Endothelial cell of umbilical vein (primary cell): ENCODE results near the gene ZNF892. TPM values are rescaled to one million over a fixed set of nuclear protein-coding genes. Genes with fewer than 3 reads are reported as not detected.

Source experiments
- BruUV-seq: library from RNA; stranded (reverse); fragments of 400-500 nt; replicated peaks from 2 replicates; lab custom pipeline; 2021; lab: Mats Ljungman, UMichigan
- CTCF ChIA-PET: fragments of 300-600, 350-600 bp; sonication (Branson Sonifier 250); formaldehyde crosslinking; loops from one replicate; lab custom pipeline; 2021; ENCODE audit warnings: antibody characterized with exemption, inconsistent platforms; lab: Charles Lee
- POLR2A ChIA-PET: fragments of 300-600, 350-600 bp; sonication (Branson Sonifier 250); formaldehyde crosslinking; loops from one replicate; lab custom pipeline; 2021; ENCODE audit warnings: antibody characterized with exemption, inconsistent platforms; lab: Charles Lee
- DNase-seq: peaks from one replicate; pipeline ENCODE4 v3.0.0-alpha.2; 2011; ENCODE audit warnings: low read depth, low spot score
- FAIRE-seq: peaks from 2 replicates; lab custom pipeline; 2011; peaks lifted over from hg19 to GRCh38; lab: Jason Lieb, UNC
- H2AFZ ChIP-seq: 2 replicates; pipeline ENCODE4 v1.6.0; 2012; ENCODE audit warnings: low read depth, low read length, control low read depth, inconsistent platforms
- H3K27ac ChIP-seq: 2 replicates; pipeline ENCODE4 v1.5.1; 2011; ENCODE audit warnings: low read depth, mild to moderate bottlenecking, control low read depth, low read length, moderate library complexity; ENCODE audit not compliant: insufficient read depth
- H3K27me3 ChIP-seq, 2 experiments: 2 replicates each; pipeline versions ENCODE4 v1.6.0 to v1.6.1; 2011; ENCODE audit warnings: low read length in 2 of 2, mixed read lengths in 1 of 2; ENCODE audit not compliant: control insufficient read depth in 2 of 2, insufficient read depth in 2 of 2
- H3K36me3 ChIP-seq, 2 experiments: 2 replicates in 1 of 2; 3 replicates in 1 of 2; pipeline ENCODE4 v1.5.1; 2011; ENCODE audit warnings: low read length in 2 of 2, mild to moderate bottlenecking in 1 of 2, moderate library complexity in 1 of 2; ENCODE audit not compliant: control insufficient read depth in 2 of 2, insufficient read depth in 2 of 2; ENCODE audit errors: extremely low read depth in 1 of 2
- H3K4me1 ChIP-seq: 3 replicates; pipeline ENCODE4 v1.5.1; 2011; ENCODE audit warnings: mild to moderate bottlenecking, low read length; ENCODE audit not compliant: control insufficient read depth, insufficient read depth; ENCODE audit errors: extremely low read depth
- H3K4me2 ChIP-seq: 2 replicates; pipeline ENCODE4 v1.6.1; 2011; ENCODE audit warnings: low read length, control low read depth, mixed read lengths; ENCODE audit not compliant: insufficient read depth
- H3K4me3 ChIP-seq, 3 experiments: fragments of 200-600 bp in 1 of 3; sonication (generic), shearing (Covaris generic) in 1 of 3; replicated peaks in 1 of 3; 2 replicates each; pipeline ENCODE4 v1.5.1; 2011 to 2016; ENCODE audit warnings: control low read depth in 3 of 3, low read length in 3 of 3, mild to moderate bottlenecking in 2 of 3, inconsistent platforms in 1 of 3, low read depth in 1 of 3, moderate library complexity in 1 of 3; ENCODE audit not compliant: insufficient read depth in 1 of 3
- H3K79me2 ChIP-seq: 2 replicates; pipeline ENCODE4 v1.6.0; 2012; ENCODE audit warnings: low read length, inconsistent platforms; ENCODE audit not compliant: control insufficient read depth, insufficient read depth
- H3K9ac ChIP-seq: replicated peaks from 2 replicates; pipeline ENCODE3; 2011; ENCODE audit warnings: low read length, control low read depth; ENCODE audit not compliant: insufficient read depth; ENCODE audit errors: extremely low read depth
- H3K9me1 ChIP-seq: replicated peaks from 3 replicates; pipeline ENCODE4 v1.6.0; 2011; ENCODE audit warnings: mild to moderate bottlenecking, low read length; ENCODE audit not compliant: control insufficient read depth, insufficient read depth; ENCODE audit errors: extremely low read depth
- H3K9me3 ChIP-seq: replicated peaks from 2 replicates; pipeline ENCODE4 v1.5.1; 2012; ENCODE audit warnings: low read length, inconsistent platforms; ENCODE audit not compliant: control insufficient read depth, insufficient read depth
- H4K20me1 ChIP-seq: replicated peaks from 2 replicates; pipeline ENCODE3; 2011; ENCODE audit warnings: mild to moderate bottlenecking, low read length; ENCODE audit not compliant: control insufficient read depth, insufficient read depth; ENCODE audit errors: extremely low read depth
- EZH2 ChIP-seq: IDR thresholded peaks from 2 replicates; pipeline ENCODE4 v1.6.1; 2012; ENCODE audit warnings: borderline replicate concordance, low read depth, mild to moderate bottlenecking, moderate library complexity, low read length, inconsistent platforms; ENCODE audit not compliant: severe bottlenecking
- FOS ChIP-seq: IDR thresholded peaks from 2 replicates; pipeline ENCODE4 v1.6.1; 2011; ENCODE audit warnings: mild to moderate bottlenecking, low read length, moderate library complexity, borderline replicate concordance; ENCODE audit not compliant: insufficient read depth
- GATA2 ChIP-seq: IDR thresholded peaks from 2 replicates; pipeline ENCODE4 v1.7.0; 2011; ENCODE audit warnings: low read depth, mild to moderate bottlenecking, moderate library complexity, mixed read lengths, low read length; ENCODE audit not compliant: insufficient read length, insufficient read depth
- JUN ChIP-seq: IDR thresholded peaks from 2 replicates; pipeline ENCODE4 v1.6.1; 2011; ENCODE audit warnings: borderline replicate concordance, low read depth; ENCODE audit not compliant: insufficient read length, insufficient read depth
- MYC ChIP-seq: IDR thresholded peaks from one replicate; pipeline ENCODE4 v1.6.1; 2011; ENCODE audit warnings: mild to moderate bottlenecking, low read depth, low read length
- POLR2A ChIP-seq: IDR thresholded peaks from 2 replicates; pipeline ENCODE4 v1.6.1; 2012; ENCODE audit warnings: low read depth, mild to moderate bottlenecking, control low read depth, low read length
- POLR2AphosphoS5 ChIP-seq: IDR thresholded peaks from 2 replicates; pipeline ENCODE4 v1.6.1; 2012; ENCODE audit warnings: low read depth, mild to moderate bottlenecking, control low read depth, low read length, moderate library complexity; ENCODE audit not compliant: insufficient read depth
- dilution Hi-C: fragments of 300-500 bp; cut with MboI; formaldehyde crosslinking; loops from one replicate; pipeline ENCODE4 v1.15.0; 2019; ENCODE audit warnings: low sequenced_read_pairs; ENCODE audit not compliant: extremely low pct_ligation_motif_present
- intact Hi-C: fragments of 100-400 bp; cut with micrococcal nuclease; formaldehyde crosslinking; loops from one replicate; pipeline ENCODE4 v1.10.0; 2022
- polyA plus RNA-seq, 4 experiments: library from polyadenylated mRNA; depleted of rRNA in 3 of 4; stranded (reverse) in 3 of 4; unstranded in 1 of 4; fragments of >200 nt; gene quantifications; 2 replicates each; pipeline versions ENCODE4 v1.2.1 to v1.2.3, GENCODE V29; 2011 to 2012; ENCODE audit warnings: missing spikeins in 1 of 4
- total RNA-seq: library from RNA; stranded (reverse); gene quantifications from 2 replicates; pipeline ENCODE4 v1.2.3, GENCODE V29; 2021
- TF ChIP-seq, protein P1 (sequence below): IDR thresholded peaks from 2 replicates; pipeline ENCODE4 v1.6.1; 2011; ENCODE audit not compliant: insufficient read depth, insufficient read length
- TF ChIP-seq, protein P2 (sequence below), 2 donors: IDR thresholded peaks; 1 replicate in 1 of 2; 2 replicates in 1 of 2; pipeline ENCODE4 v1.5.1; 2011; ENCODE audit warnings: low read length in 2 of 2, mild to moderate bottlenecking in 2 of 2, moderate library complexity in 2 of 2, control low read depth in 1 of 2, inconsistent platforms in 1 of 2, low read depth in 1 of 2; ENCODE audit not compliant: insufficient read depth in 1 of 2; ENCODE audit errors: extremely low read depth in 1 of 2

Gene ZNF892
- total and polyA plus RNA-seq, 2 donors (not counting 3 experiments of a cell fraction or from before 2014, with no cell fraction given): 0.65 to 3.7 TPM

DNA sequence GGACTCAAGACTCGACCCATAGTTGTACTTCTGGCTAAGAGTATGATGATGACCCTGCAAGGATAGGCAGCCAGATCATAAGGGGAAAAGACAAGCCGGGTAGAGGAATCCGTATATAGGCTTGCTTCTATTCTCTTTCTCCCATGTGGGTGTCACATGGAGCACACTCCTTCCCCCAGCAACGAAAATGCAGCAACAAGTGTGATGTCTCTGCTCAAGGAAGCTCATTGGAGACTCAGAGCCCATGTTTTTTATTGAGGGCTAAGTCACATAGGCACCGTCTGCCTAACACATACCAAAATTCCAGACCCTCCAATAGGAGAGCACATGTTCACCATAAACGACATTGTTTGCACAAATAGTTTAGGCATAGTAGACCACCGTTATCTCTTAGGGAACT is 35.4 kb upstream of the ZNF892 start:
- Histone ChIP-seq H3K27ac (no peak overlapping the region), H3K9ac (no peak overlapping the region), H3K9me1 (no peaks in the 10 kb centered on the region), H3K27me3 (no peaks in the 10 kb centered on the region), H4K20me1 (no peaks in the 10 kb centered on the region), H3K4me3 (no peak overlapping the region), H3K9me3 (no peaks in the 10 kb centered on the region), H3K79me2 (peaks cover 2% of the 10 kb centered on the region), H3K36me3 (no peaks in the 10 kb centered on the region), H3K4me2 (no peak overlapping the region), H2AFZ (no peak overlapping the region), H3K4me1 (no peaks in the 10 kb centered on the region)
- intact Hi-C loops (no loop called here), dilution Hi-C loops (no loop called here)
- no peak for DNase-seq
- no TSS peak for BruUV-seq
- FAIRE-seq: no peak
- TF ChIP-seq POLR2AphosphoS5 (no peak), FOS (no peak), GATA2 (no peak), EZH2 (no peak), JUN (no peak), POLR2A (no peak), MYC (no peak)
- TF ChIP-seq, protein P1, sequence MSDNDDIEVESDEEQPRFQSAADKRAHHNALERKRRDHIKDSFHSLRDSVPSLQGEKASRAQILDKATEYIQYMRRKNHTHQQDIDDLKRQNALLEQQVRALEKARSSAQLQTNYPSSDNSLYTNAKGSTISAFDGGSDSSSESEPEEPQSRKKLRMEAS: no peak
- TF ChIP-seq, protein P2, sequence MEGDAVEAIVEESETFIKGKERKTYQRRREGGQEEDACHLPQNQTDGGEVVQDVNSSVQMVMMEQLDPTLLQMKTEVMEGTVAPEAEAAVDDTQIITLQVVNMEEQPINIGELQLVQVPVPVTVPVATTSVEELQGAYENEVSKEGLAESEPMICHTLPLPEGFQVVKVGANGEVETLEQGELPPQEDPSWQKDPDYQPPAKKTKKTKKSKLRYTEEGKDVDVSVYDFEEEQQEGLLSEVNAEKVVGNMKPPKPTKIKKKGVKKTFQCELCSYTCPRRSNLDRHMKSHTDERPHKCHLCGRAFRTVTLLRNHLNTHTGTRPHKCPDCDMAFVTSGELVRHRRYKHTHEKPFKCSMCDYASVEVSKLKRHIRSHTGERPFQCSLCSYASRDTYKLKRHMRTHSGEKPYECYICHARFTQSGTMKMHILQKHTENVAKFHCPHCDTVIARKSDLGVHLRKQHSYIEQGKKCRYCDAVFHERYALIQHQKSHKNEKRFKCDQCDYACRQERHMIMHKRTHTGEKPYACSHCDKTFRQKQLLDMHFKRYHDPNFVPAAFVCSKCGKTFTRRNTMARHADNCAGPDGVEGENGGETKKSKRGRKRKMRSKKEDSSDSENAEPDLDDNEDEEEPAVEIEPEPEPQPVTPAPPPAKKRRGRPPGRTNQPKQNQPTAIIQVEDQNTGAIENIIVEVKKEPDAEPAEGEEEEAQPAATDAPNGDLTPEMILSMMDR (IDR thresholded peaks at IDR 0.05; ENCODE audit: extremely low read depth in 1 of 2, insufficient read depth in 1 of 2, low read depth in 1 of 2, low read length in 2 of 2): no peak
- POLR2A ChIA-PET: no interaction called here
- CTCF ChIA-PET: interaction anchor here (0.6 kb wide), 1 partner anchor 92 kb away, joined by 3 read pairs; no protein-coding TSS in a partner anchor
